Natural killer cell treated with Interleukin-12 subunit alpha and Interleukin-12 subunit beta and Interleukin-15 and Interleukin-18, amount 100 ng/mL, for 72 hours (primary cell): ENCODE data around the gene PKDCC. TPM values are rescaled to one million over a fixed set of nuclear protein-coding genes. Genes with fewer than 3 reads are reported as not detected.
"Not testable (repeated sequence)": the region's sequence is repeated elsewhere in the genome, so short reads cannot be mapped to it uniquely, and the experiment has no call there.

ENCODE experiments used
- ATAC-seq, 2 donors: fragments of 150-1000 bp; cut with Tn5 transposase in 1 of 2; sonication (Bioruptor Pico), chemical (Tn5 transposase) in 1 of 2; 2 replicates each; pipeline ENCODE4 v1.10.0; 2021
- DNase-seq: peaks from one replicate; pipeline ENCODE4 v3.0.0; 2022; ENCODE audit warnings: low spot score
- H3K27ac Mint-ChIP-seq, 2 donors: 1 replicate in 1 of 2; 2 replicates in 1 of 2; pipeline ENCODE4 v1.8.0; 2022; ENCODE audit warnings: mixed read lengths in 2 of 2, mild to moderate bottlenecking in 1 of 2, moderate library complexity in 1 of 2
- H3K27me3 Mint-ChIP-seq, 2 donors: 1 replicate in 1 of 2; 2 replicates in 1 of 2; pipeline ENCODE4 v1.8.0; 2022; ENCODE audit warnings: mixed read lengths in 2 of 2
- H3K36me3 Mint-ChIP-seq: one replicate; pipeline ENCODE4 v1.8.0; 2022; ENCODE audit warnings: mixed read lengths
- H3K4me1 Mint-ChIP-seq, 2 donors: 1 replicate in 1 of 2; 2 replicates in 1 of 2; pipeline ENCODE4 v1.8.0; 2022; ENCODE audit warnings: low read depth in 2 of 2, mixed read lengths in 2 of 2, mild to moderate bottlenecking in 1 of 2
- H3K4me3 Mint-ChIP-seq: one replicate; pipeline ENCODE4 v1.8.0; 2022; ENCODE audit warnings: mixed read lengths
- H3K9me3 Mint-ChIP-seq: 2 replicates; pipeline ENCODE4 v1.8.0; 2022; ENCODE audit warnings: mixed read lengths
- total RNA-seq, 2 donors: library from RNA; stranded (reverse); gene quantifications; one replicate each; pipeline ENCODE4 v1.2.3, GENCODE V29; 2022

The PKDCC gene
- total RNA-seq, 2 donors from 2014 or later, result not detected

DNA sequence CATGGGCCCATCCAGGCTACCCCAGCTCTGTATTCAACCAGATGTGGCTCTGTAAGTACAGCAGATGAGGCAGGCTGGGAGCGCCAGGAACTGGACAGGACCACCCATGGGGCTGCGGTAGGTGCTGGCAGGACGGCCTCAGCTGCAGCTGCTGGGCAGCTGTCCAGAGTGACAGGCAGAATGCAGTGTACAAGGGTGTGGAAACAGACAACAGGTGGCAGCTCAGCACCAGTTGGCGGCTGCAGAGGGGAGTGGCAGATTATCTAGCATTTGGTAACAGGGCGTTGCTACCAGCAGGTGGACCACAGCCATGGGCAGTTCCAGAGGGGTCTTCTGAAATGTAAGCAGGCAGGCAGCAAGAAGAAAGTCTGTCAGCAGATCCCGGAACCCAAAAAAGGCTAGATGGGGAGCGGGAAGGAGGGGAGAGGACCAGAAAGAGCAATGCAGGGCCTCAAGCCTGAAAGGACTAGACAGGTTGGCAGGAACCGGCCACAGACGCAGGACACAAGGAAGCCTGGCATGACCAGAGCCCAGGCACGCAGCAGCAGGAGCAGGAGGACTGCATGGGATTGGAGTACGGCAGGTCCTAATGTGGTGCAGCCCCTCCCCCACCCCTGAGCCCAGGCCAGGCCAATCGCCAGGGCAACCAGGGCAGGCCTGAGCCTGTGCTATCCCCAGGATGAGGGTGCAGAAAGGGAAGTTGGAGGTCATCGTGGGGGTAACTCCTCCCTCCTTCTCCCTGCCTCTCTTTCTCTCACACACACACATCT, 24.7 kb downstream of the PKDCC start:
- Mint-ChIP-seq H3K4me3 (no peak overlapping the region), H3K9me3 (no peaks in the 10 kb centered on the region), H3K4me1 (peaks cover 0 to 3% of the 10 kb centered on the region in 2 donors)

DNA sequence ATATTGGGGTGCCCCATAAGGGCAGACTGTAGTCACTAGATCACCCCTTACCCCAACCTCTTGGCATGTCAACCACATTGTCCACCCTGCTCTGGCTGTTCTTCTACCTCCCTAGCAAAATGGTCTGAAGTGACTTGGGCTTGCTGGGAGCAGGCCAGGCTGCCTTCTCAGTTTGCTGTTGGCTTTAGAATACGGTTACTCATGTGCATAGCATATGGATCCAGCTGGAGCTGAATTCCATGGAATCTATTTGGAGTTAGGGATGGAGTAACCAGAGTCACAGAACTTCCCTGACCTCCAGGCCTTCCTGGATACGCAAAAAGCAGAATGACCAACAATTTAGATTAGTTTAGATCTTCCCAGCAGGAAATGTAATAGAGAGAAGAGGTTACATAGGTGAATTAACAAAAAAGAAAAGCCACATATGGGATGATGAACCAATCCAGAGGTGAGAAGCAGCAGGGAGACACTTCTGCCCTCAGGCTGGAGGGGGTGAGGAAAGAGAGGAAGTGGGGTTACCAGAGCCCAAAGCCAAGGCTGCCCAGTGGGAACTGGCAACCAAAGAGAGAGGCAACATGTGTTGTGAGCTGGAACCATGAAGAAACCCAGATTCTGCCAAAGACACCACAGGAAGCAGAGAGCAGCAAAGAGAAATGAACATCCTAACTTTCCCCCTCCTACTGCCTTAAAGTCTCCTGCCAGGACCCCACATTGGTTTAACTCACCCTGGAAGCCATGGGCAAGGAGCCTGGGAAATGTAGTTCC, 26.1 kb downstream of the PKDCC start:
- Mint-ChIP-seq H3K27me3 (peaks cover 20 to 25% of the 10 kb centered on the region in 2 donors), H3K27ac (no peak overlapping the region), H3K4me3 (no peak overlapping the region), H3K36me3 (no peaks in the 10 kb centered on the region), H3K9me3 (no peaks in the 10 kb centered on the region), H3K4me1 (peaks cover 0 to 3% of the 10 kb centered on the region in 2 donors)
- ATAC-seq (no peak), DNase-seq (no peak)

More for the DNA sequence above, 24.7 kb downstream of the PKDCC start:
- no peaks in the 10 kb centered on the region for H3K36me3 Mint-ChIP-seq
- no peak overlapping the region for H3K27ac Mint-ChIP-seq
- ATAC-seq (no peak), DNase-seq (peak; percentile 35)
- H3K27me3 Mint-ChIP-seq, result peaks cover 18 to 29% of the 10 kb centered on the region in 2 donors

DNA sequence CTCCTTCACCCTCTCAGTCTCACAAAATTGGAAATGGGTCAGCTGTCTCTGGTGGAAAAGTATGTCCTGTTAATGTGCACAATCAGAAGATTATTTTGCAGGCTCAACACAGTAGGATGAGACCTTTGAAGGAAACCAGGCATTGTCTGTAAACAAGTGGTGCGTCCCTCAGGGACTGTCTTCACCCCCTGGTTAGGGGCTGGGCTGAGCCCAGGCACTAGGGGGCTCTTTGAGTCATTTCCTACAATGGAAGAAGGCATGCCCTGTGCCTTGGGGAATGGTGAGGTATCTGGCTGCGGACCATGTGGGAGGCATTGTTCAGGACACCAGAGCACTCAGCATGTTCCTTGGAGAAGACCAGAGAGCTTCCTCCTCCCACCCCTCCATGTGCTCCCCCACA, 26.8 kb downstream of the PKDCC start:
- peaks cover 23 to 27% of the 10 kb centered on the region in 2 donors for H3K27me3 Mint-ChIP-seq
- H3K9me3 Mint-ChIP-seq, result no peaks in the 10 kb centered on the region
- H3K36me3 Mint-ChIP-seq, result no peaks in the 10 kb centered on the region
- no peak overlapping the region for H3K27ac Mint-ChIP-seq
- DNase-seq (no peak), ATAC-seq (peak in 1 of 2 donors; percentile 32)
- H3K4me3 Mint-ChIP-seq, result no peak overlapping the region
- H3K4me1 Mint-ChIP-seq, result peaks cover 0 to 3% of the 10 kb centered on the region in 2 donors

DNA sequence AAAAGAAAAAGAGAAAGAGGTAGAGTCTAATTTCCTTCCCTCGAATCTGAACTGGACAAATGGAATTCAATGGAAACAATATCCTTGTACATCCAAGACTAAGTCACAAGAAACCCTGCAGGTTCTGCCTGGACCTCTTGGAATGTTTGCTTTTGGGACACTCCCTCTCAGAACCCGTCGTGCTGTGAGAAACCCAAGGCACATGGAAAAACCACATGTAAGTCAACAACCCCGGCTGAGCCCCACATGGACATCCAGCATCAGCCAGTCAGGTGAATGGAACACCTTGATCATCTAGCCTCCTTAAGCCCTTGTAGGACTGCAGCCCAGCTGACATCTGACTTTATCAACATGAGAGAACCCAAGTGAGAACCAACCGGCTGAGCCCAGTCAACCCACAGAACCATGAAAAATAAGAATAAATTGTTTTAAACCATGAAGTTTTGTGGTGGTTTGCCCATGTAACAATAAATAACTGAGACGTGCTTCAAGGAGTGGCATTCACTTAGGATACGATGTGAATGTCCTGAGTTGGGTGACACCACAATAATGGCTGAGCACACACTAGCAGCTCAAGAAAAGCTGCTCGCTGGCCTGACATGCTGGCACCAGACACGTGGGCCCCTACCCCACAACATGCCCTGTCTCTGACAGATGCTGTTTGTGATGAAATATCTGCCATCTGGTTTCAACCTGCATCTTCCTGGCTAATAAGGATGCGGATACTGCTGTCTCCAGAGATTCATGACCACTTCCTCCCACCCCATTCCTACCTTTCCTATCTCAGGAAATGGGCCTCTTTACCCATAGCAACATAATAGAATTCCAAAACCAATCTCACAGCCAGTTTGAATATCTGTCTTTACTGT, 28.8 kb downstream of the PKDCC start:
- peaks cover 27 to 29% of the 10 kb centered on the region in 2 donors for H3K27me3 Mint-ChIP-seq

DNA sequence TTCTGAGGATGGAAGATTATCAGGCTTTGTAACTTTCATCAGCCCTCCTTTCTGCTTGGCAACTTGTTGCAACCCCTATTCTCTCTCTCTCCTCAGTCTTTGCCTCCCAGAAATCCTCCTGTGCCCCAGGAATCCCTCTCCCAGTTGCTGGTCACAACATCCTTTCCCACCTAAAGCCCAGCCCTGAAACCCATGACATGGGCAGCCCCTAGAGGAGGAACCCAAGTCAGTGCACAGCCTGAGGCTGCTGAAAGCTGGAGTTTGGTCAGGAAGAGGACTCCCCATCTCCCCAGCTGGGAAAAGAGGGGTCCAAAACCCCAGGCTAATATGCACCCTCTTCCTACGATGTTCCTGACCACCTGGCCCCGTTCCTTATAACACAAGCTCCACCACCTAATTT, 29.5 kb downstream of the PKDCC start:
- H3K4me3 Mint-ChIP-seq, result no peak overlapping the region
- DNase-seq, result no peak
- H3K36me3 Mint-ChIP-seq, result no peaks in the 10 kb centered on the region
- peaks cover 0 to 2% of the 10 kb centered on the region in 2 donors for H3K4me1 Mint-ChIP-seq
- H3K27ac Mint-ChIP-seq, result no peak overlapping the region
- no peaks in the 10 kb centered on the region for H3K9me3 Mint-ChIP-seq
- ATAC-seq, result no peak
- H3K27me3 Mint-ChIP-seq, result peaks cover 27 to 32% of the 10 kb centered on the region in 2 donors

More for the DNA sequence above, 28.8 kb downstream of the PKDCC start:
- DNase-seq (no peak), ATAC-seq (no peak)
- H3K9me3 Mint-ChIP-seq, result no peaks in the 10 kb centered on the region
- H3K27ac Mint-ChIP-seq, result no peak overlapping the region
- no peaks in the 10 kb centered on the region for H3K36me3 Mint-ChIP-seq
- H3K4me1 Mint-ChIP-seq, result peaks cover 0 to 3% of the 10 kb centered on the region in 2 donors
- no peak overlapping the region for H3K4me3 Mint-ChIP-seq

DNA sequence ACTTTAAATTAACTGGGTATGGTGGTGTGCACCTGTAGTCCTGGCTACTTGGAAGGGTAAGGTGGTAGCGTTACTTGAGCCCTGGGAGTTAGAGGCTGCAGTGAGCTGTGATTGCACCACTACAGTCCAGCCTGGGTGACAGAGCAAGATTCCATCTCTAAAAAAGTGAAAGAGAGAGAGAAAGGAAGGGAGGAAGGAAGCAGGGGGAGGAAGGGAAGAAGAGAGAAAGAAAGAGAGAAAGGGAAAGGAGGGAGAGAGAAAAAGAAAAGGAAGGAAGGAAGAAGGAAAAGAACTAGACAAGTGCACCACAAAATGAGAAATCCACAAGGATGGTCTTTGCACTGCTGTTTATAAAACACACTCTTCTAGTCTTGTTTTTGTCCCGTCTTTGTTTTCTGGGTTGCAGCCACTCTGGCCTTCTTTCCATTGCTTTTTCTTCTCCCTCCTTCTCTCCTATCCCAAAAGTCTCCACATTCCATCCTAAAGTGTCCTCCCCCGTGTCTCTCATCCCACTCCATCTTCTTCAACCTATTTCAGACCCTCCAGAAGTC, 32.0 kb downstream of the PKDCC start:
- Mint-ChIP-seq H3K9me3 (no peaks in the 10 kb centered on the region), H3K4me3 (no peak overlapping the region), H3K27ac (peak overlapping the region in 1 of 2 donors; percentile 42), H3K36me3 (no peaks in the 10 kb centered on the region), H3K27me3 (peaks cover 34 to 35% of the 10 kb centered on the region in 2 donors), H3K4me1 (peaks cover 6 to 8% of the 10 kb centered on the region in 2 donors)
- ATAC-seq (no peak), DNase-seq (no peak)

DNA sequence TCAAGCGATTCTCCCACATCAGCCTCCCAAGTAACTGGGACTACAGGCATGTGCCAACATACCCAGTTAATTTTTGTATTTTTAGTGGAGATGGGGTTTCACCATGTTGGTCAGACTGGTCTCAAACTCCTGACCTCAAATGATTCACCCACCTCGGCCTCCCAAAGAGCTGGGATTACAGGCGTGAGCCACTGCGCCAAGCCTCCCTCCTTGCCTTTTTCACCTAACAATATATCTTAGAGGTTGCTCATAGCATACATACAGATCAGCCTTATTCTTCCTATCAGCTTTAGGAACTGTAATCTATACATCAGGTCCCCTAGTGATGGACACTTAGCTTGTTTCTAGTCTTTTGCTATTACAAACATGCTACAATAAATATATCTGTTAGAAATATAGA, 33.3 kb downstream of the PKDCC start:
- not testable (repeated sequence) for H3K4me3 Mint-ChIP-seq, ATAC-seq, H3K27ac Mint-ChIP-seq, DNase-seq, H3K9me3 Mint-ChIP-seq, H3K4me1 Mint-ChIP-seq, H3K36me3 Mint-ChIP-seq
- H3K27me3 Mint-ChIP-seq, result peaks cover 36 to 38% of the 10 kb centered on the region in 2 donors

DNA sequence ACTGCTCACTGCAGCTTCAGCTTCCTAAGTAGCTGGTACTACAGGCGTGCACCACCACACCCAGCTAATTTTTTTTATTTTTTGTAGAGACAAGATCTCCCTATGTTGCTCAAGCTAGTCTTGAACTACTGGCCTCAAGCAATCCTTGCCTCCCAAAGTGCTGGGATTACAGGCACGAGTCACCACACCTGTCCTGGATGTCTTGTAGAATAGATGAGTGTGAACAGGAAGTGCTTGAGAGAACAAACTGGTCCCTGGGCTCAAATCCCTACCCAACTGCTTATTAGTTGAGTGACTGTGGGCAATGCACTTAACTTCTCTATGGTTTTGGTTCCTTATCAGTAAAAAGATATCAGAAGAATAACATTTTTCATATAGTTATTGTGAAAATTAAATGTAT, 34.2 kb downstream of the PKDCC start:
- H3K27me3 Mint-ChIP-seq, result peaks cover 40% of the 10 kb centered on the region in 2 donors
- DNase-seq (no peak), ATAC-seq (no peak)
- peaks cover 6 to 12% of the 10 kb centered on the region in 2 donors for H3K4me1 Mint-ChIP-seq
- no peaks in the 10 kb centered on the region for H3K9me3 Mint-ChIP-seq
- H3K4me3 Mint-ChIP-seq, result no peak overlapping the region
- no peaks in the 10 kb centered on the region for H3K36me3 Mint-ChIP-seq
- no peak overlapping the region for H3K27ac Mint-ChIP-seq

DNA sequence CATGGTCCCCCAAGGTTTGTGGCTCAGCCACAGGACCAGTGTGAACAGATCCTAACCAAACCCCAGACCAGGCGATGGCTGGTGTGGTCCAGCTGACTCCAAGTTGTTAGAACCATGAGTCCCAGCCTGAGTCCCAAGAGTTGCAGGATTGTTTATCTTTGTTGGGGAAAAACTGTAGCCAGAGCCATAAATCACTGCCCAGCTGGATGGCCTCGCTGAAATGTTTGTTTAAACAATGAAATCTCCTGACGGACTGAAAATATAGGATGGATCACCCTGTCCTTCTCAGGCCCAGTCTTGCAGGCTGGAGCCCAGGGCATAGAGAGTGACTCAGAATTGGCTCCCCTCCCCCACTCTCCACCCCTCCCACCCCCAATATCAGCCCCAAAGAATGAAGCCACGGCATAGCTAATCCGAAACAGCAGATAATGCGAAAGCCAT, 36.4 kb downstream of the PKDCC start:
- ATAC-seq (no peak), DNase-seq (no peak)
- Mint-ChIP-seq H3K4me1 (peaks cover 6 to 12% of the 10 kb centered on the region in 2 donors), H3K27ac (no peak overlapping the region), H3K4me3 (no peak overlapping the region), H3K9me3 (no peaks in the 10 kb centered on the region), H3K36me3 (no peaks in the 10 kb centered on the region), H3K27me3 (peaks cover 26% of the 10 kb centered on the region in 2 donors)

DNA sequence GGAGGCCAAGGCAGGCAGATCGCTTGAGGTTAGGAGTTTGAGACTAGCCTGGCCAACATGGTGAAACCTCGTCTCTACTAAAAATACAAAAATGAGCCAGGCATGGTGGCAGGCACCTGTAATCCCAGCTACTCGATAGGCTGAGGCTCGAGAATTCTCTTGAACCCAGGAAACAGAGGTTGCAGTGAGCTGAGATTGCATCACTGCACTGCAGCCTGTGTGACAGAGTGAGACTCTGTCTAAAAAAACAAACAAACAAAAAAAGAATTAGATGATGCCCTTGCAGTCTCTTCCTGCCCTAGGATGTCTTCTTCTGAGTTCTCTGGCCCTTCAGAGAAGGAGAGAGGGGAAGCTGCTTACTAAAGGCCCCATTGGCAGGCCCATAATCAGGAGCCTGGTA, 37.2 kb downstream of the PKDCC start:
- ATAC-seq, H3K36me3 Mint-ChIP-seq, DNase-seq, H3K4me3 Mint-ChIP-seq, H3K9me3 Mint-ChIP-seq: not testable (repeated sequence)
- Mint-ChIP-seq H3K27me3 (peaks cover 18% of the 10 kb centered on the region in 2 donors), H3K4me1 (peaks cover 9 to 12% of the 10 kb centered on the region in 2 donors), H3K27ac (peak overlapping the region in 1 of 2 donors; percentile 1)

DNA sequence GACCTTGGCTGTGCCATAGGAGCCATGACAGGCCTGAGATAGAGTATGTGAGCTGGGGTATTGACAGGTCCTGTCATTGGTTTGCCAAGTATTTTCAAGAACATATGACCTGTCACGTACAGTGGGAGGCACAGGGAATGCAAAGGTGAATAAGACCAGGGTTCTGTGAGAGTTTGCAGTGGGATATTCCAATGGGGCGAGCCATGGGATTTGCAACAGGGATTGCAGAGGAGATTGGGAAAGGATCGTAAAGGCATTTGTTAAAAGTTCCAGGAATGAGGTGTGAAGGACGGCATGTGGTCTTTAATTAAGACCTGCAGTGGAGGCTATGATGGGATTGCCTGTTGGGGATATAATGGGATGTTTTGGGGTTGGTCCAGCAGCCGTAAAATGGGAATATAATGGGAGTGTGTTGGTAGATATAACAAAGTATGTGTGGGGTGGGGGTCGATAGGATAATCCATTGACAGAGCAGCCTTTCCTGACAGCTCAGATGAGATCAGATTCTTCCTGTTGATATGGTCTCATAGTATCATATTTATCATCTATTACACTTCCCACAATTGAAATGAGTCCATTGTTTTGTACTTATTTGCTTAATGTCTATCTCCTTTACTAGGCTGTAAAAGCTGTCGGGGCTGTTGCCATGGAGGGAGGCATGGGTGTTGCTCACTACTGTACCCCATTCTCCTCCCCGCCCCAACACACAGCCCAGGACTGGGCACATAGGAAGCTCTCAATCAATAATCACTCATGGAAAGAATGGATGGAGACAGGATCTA, 38.1 kb downstream of the PKDCC start:
- ATAC-seq, result no peak
- H3K27me3 Mint-ChIP-seq, result peaks cover 15 to 16% of the 10 kb centered on the region in 2 donors
- H3K4me1 Mint-ChIP-seq, result peaks cover 9 to 12% of the 10 kb centered on the region in 2 donors
- no peaks in the 10 kb centered on the region for H3K36me3 Mint-ChIP-seq
- H3K27ac Mint-ChIP-seq, result no peak overlapping the region
- H3K9me3 Mint-ChIP-seq, result no peaks in the 10 kb centered on the region
- no peak overlapping the region for H3K4me3 Mint-ChIP-seq
- no peak for DNase-seq

DNA sequence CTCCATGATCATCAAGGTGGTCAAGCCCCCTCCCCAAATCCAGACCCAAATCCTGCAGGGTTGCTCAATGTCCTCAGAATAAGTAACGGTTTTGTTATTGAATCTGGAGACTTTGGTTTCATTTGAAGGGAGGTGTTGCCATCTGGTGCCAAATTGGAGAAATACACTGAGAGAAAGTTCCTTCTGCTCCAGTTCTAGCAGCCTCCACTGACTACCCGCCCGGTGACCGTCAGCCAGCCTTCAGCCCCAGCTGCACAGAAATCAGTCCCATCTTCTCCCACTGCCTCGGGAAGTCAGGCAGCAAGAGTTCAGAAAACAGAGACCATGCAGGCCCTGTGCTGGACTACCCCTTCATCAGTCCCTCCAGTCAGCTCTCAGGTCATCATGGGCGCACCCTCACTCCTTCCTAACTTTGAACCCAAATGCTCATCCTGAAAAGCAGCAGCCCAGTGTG, 38.7 kb downstream of the PKDCC start:
- no peak for DNase-seq
- Mint-ChIP-seq H3K4me3 (no peak overlapping the region), H3K9me3 (no peaks in the 10 kb centered on the region), H3K4me1 (peaks cover 9 to 12% of the 10 kb centered on the region in 2 donors), H3K36me3 (no peaks in the 10 kb centered on the region), H3K27me3 (peaks cover 15 to 16% of the 10 kb centered on the region in 2 donors), H3K27ac (no peak overlapping the region)
- ATAC-seq, result no peak
